Keratinocyte (primary cell): ENCODE measurements around the gene CPA4. TPM values are rescaled to one million over a fixed set of nuclear protein-coding genes. Genes with fewer than 3 reads are reported as not detected.

Source experiments
- DNase-seq: peaks from one replicate; pipeline ENCODE4 v3.0.0-alpha.2; 2011; ENCODE audit warnings: low read depth, missing footprints, low spot score
- FAIRE-seq: peaks from 2 replicates; lab custom pipeline; 2011; peaks lifted over from hg19 to GRCh38; lab: Jason Lieb, UNC
- H2AFZ ChIP-seq: 2 replicates; pipeline ENCODE4 v1.6.0; 2012; ENCODE audit warnings: low read length, control low read depth, inconsistent platforms; ENCODE audit not compliant: control insufficient read depth
- H3K27ac ChIP-seq: 2 replicates; pipeline ENCODE4 v1.5.1; 2011; ENCODE audit warnings: low read length; ENCODE audit not compliant: control insufficient read depth, insufficient read depth
- H3K27me3 ChIP-seq: 3 replicates; pipeline ENCODE4 v1.6.0; 2011; ENCODE audit warnings: low read length; ENCODE audit not compliant: control insufficient read depth, insufficient read depth; ENCODE audit errors: extremely low read depth
- H3K36me3 ChIP-seq, 2 experiments: 2 replicates in 1 of 2; 3 replicates in 1 of 2; pipeline ENCODE4 v1.5.1; 2011; ENCODE audit warnings: low read length in 2 of 2, mild to moderate bottlenecking in 1 of 2; ENCODE audit not compliant: control insufficient read depth in 2 of 2, insufficient read depth in 2 of 2; ENCODE audit errors: extremely low read depth in 1 of 2
- H3K4me1 ChIP-seq: 3 replicates; pipeline ENCODE4 v1.5.1; 2011; ENCODE audit warnings: low read length; ENCODE audit not compliant: control insufficient read depth, insufficient read depth; ENCODE audit errors: extremely low read depth
- H3K4me2 ChIP-seq: 3 replicates; pipeline ENCODE4 v1.6.0; 2011; ENCODE audit warnings: low read depth, low read length; ENCODE audit not compliant: control insufficient read depth, insufficient read depth; ENCODE audit errors: extremely low read depth
- H3K4me3 ChIP-seq, 3 experiments: fragments of 200-600 bp in 1 of 3; sonication (generic) in 1 of 3; 2 replicates in 2 of 3; 3 replicates in 1 of 3; pipeline ENCODE4 v1.5.1; 2011 to 2016; ENCODE audit warnings: low read length in 3 of 3, mild to moderate bottlenecking in 3 of 3, control low read depth in 2 of 3, inconsistent platforms in 1 of 3, low read depth in 1 of 3, mixed read lengths in 1 of 3, mixed run types in 1 of 3, moderate library complexity in 1 of 3; ENCODE audit not compliant: control insufficient read depth in 2 of 3, insufficient read depth in 2 of 3; ENCODE audit errors: extremely low read depth in 1 of 3
- H3K79me2 ChIP-seq: 2 replicates; pipeline ENCODE4 v1.6.0; 2012; ENCODE audit warnings: low read length; ENCODE audit not compliant: control insufficient read depth, insufficient read depth
- H3K9ac ChIP-seq: 3 replicates; pipeline ENCODE4 v1.6.0; 2011; ENCODE audit warnings: low read length; ENCODE audit not compliant: control insufficient read depth, insufficient read depth; ENCODE audit errors: extremely low read depth
- H3K9me1 ChIP-seq: 3 replicates; pipeline ENCODE4 v1.6.0; 2011; ENCODE audit warnings: low read length; ENCODE audit not compliant: control insufficient read depth, insufficient read depth; ENCODE audit errors: extremely low read depth
- H3K9me3 ChIP-seq: 2 replicates; pipeline ENCODE4 v1.5.1; 2012; ENCODE audit warnings: low read depth, low read length; ENCODE audit not compliant: control insufficient read depth
- H4K20me1 ChIP-seq: 3 replicates; pipeline ENCODE4 v1.6.0; 2011; ENCODE audit warnings: low read length; ENCODE audit not compliant: control insufficient read depth, insufficient read depth; ENCODE audit errors: extremely low read depth
- EZH2 ChIP-seq: IDR thresholded peaks from one replicate; pipeline ENCODE4 v1.6.1; 2012; ENCODE audit warnings: inconsistent platforms, mild to moderate bottlenecking, low read length, moderate library complexity
- dilution Hi-C: fragments of 300-500 bp; cut with MboI; formaldehyde crosslinking; loops from one replicate; pipeline ENCODE4 v1.7.0; 2020; ENCODE audit warnings: low sequenced_read_pairs; ENCODE audit not compliant: extremely low pct_ligation_motif_present
- polyA plus RNA-seq, 5 experiments: library from polyadenylated mRNA; depleted of rRNA in 3 of 5; stranded (reverse) in 3 of 5; stranded (forward) in 1 of 5; unstranded in 1 of 5; fragments of >200 nt; gene quantifications; 1 replicate in 1 of 5; 2 replicates in 3 of 5; 3 replicates in 1 of 5; pipeline versions ENCODE4 v1.2.1 to v1.2.3, GENCODE V29; 2011 to 2012; ENCODE audit warnings: missing spikeins in 2 of 5, low read depth in 1 of 5, low replicate concordance in 1 of 5
- TF ChIP-seq, protein P1 (sequence below), 3 experiments: IDR thresholded peaks in 1 of 3; conservative IDR thresholded peaks in 1 of 3; optimal IDR thresholded peaks in 1 of 3; 2 replicates in 2 of 3; 3 replicates in 1 of 3; pipeline versions ENCODE3 to v1.5.1; 2011; ENCODE audit warnings: low read length in 3 of 3, mild to moderate bottlenecking in 3 of 3, moderate library complexity in 2 of 3, control low read depth in 1 of 3, inconsistent platforms in 1 of 3; ENCODE audit not compliant: insufficient read depth in 2 of 3; ENCODE audit errors: extremely low read depth in 1 of 3

The CPA4 gene
- polyA plus RNA-seq, 1 donor (not counting 4 experiments of a cell fraction or from before 2014, with no cell fraction given), result 248 TPM

DNA sequence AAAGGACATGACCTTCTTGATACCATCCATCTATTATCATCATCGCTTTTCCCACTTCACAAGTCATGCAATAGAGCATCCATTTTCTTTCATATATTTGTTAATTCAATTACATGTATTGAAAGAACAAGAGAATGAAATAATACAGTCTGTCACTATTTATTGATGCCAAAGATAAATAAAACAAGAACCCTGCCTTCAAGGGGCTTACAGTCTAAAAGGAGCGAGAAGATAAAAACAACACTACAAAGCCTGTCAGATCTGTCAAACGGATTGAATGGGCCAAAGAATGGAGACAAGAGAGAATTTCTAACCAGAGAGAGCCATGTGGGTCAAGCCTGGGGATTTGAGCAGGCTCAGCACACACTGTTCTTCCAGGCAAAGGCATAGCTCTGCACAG is 67.6 kb downstream of the CPA4 start:
- FAIRE-seq, result no peak
- H3K9me3 ChIP-seq, result peaks cover 9% of the 10 kb centered on the region
- H3K4me1 ChIP-seq, result peaks cover 42% of the 10 kb centered on the region

DNA sequence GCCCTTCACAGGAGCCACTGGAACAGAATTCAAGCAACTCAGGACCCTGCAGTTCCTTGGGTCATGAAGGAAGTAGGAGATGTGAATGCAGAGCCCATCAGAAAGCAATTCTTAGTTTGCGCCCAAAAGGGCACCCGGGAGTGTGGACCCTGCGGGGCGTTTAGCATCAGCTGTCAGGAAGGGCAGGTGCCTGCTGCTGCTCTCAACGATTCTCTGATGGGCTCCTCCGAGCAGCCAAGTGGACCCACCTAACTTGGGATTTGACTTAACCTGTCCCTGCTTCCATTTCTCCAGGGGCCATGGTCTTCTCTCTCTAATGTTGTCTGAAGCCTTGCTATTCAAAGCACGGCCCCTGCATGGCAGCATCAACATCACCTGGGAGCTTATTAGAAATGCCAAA is 68.7 kb downstream of the CPA4 start:
- no peak for FAIRE-seq
- Histone ChIP-seq H3K27me3 (no peaks in the 10 kb centered on the region), H3K27ac (no peak overlapping the region), H3K4me1 (peaks cover 41% of the 10 kb centered on the region), H3K4me2 (no peak overlapping the region), H3K79me2 (no peaks in the 10 kb centered on the region), H3K9me3 (peaks cover 9% of the 10 kb centered on the region), H3K9me1 (no peaks in the 10 kb centered on the region), H4K20me1 (no peaks in the 10 kb centered on the region), H2AFZ (no peak overlapping the region), H3K36me3 (no peaks in the 10 kb centered on the region), H3K4me3 (no peak overlapping the region), H3K9ac (no peak overlapping the region)
- dilution Hi-C loops, result no loop called here
- no peak for DNase-seq
- TF ChIP-seq, protein P1, sequence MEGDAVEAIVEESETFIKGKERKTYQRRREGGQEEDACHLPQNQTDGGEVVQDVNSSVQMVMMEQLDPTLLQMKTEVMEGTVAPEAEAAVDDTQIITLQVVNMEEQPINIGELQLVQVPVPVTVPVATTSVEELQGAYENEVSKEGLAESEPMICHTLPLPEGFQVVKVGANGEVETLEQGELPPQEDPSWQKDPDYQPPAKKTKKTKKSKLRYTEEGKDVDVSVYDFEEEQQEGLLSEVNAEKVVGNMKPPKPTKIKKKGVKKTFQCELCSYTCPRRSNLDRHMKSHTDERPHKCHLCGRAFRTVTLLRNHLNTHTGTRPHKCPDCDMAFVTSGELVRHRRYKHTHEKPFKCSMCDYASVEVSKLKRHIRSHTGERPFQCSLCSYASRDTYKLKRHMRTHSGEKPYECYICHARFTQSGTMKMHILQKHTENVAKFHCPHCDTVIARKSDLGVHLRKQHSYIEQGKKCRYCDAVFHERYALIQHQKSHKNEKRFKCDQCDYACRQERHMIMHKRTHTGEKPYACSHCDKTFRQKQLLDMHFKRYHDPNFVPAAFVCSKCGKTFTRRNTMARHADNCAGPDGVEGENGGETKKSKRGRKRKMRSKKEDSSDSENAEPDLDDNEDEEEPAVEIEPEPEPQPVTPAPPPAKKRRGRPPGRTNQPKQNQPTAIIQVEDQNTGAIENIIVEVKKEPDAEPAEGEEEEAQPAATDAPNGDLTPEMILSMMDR (optimal IDR thresholded peaks at IDR 0.05 in 1 of 3, IDR thresholded peaks at IDR 0.05 in 1 of 3, conservative IDR thresholded peaks at IDR 0.05 in 1 of 3; ENCODE audit: extremely low read depth in 1 of 3, insufficient read depth in 2 of 3, low read length in 3 of 3), result no peak
- no peak for TF ChIP-seq EZH2

More for the DNA sequence above, 67.6 kb downstream of the CPA4 start:
- H3K9ac ChIP-seq, result no peak overlapping the region
- H3K4me3 ChIP-seq, result no peak overlapping the region
- H3K79me2 ChIP-seq, result no peaks in the 10 kb centered on the region
- no peak for DNase-seq
- H3K27me3 ChIP-seq, result no peaks in the 10 kb centered on the region
- dilution Hi-C loops, result no loop called here
- H3K36me3 ChIP-seq, result no peaks in the 10 kb centered on the region
- H3K9me1 ChIP-seq, result peaks cover 2% of the 10 kb centered on the region
- H3K27ac ChIP-seq, result no peak overlapping the region
- H4K20me1 ChIP-seq, result no peaks in the 10 kb centered on the region
- no peak overlapping the region for H3K4me2 ChIP-seq
- TF ChIP-seq, protein P1 (optimal IDR thresholded peaks at IDR 0.05 in 1 of 3, IDR thresholded peaks at IDR 0.05 in 1 of 3, conservative IDR thresholded peaks at IDR 0.05 in 1 of 3; ENCODE audit: extremely low read depth in 1 of 3, insufficient read depth in 2 of 3, low read length in 3 of 3), result no peak
- TF ChIP-seq EZH2, result no peak
- no peak overlapping the region for H2AFZ ChIP-seq
